ENCODE data around the gene SLC49A4. TPM values are rescaled to one million over a fixed set of nuclear protein-coding genes. Genes with fewer than 3 reads are reported as not detected.

SLC49A4 gene
- polyA plus RNA-seq, 1 of the 3 experiments (the other 2 are of a cell fraction), result 6.4 TPM

- CTCF ChIA-PET, result interaction anchor here (1.4 kb wide), 2 partner anchors 24 to 49 kb away, joined by 3 to 6 read pairs; no protein-coding TSS in a partner anchor
- TF ChIP-seq REST (IDR thresholded peaks at IDR 0.05; ENCODE audit: low read depth, low read length) (no peak), RXRA (IDR thresholded peaks at IDR 0.05; ENCODE audit: borderline replicate concordance, low read depth) (no peak), CHD2 (IDR thresholded peaks at IDR 0.05; ENCODE audit: low read length, partially characterized antibody) (no peak)
- Histone ChIP-seq H3K9ac (no peak overlapping the region), H3K27ac (ENCODE audit: low read depth in 2 of 2, low read length in 1 of 2) (no peak overlapping the region), H3K4me3 (ENCODE audit: low read depth in 2 of 2, low read length in 1 of 2) (no peak overlapping the region), H3K4me2 (no peak overlapping the region), H3F3A (replicated peaks; ENCODE audit: insufficient read depth) (no peaks in the 10 kb centered on the region), H2AFZ (ENCODE audit: low read depth) (no peak overlapping the region), H3K36me3 (replicated peaks in 1 of 2; ENCODE audit: control insufficient read depth in 1 of 2, insufficient read depth in 2 of 2, low read length in 1 of 2) (no peaks in the 10 kb centered on the region), H3K4me1 (ENCODE audit: control insufficient read depth in 1 of 2, insufficient read depth in 2 of 2, low read depth in 1 of 2, low read length in 1 of 2) (peaks cover 0 to 16% of the 10 kb centered on the region in 2 experiments; a peak in 1 of 4 replicates), H4K20me1 (ENCODE audit: insufficient read depth) (no peaks in the 10 kb centered on the region), H3K9me2 (no peaks in the 10 kb centered on the region), H3K9me3 (no peaks in the 10 kb centered on the region), H3K79me2 (ENCODE audit: insufficient read depth) (no peaks in the 10 kb centered on the region), H3K27me3 (ENCODE audit: insufficient read depth) (no peaks in the 10 kb centered on the region; the same call in 1 of the 2 replicates)
- 84% methylated on average over 8 of the region's 8 CpGs for WGBS (ENCODE audit: low lambda C conversion rate)
- POLR2A ChIA-PET, result no interaction called here
- DNase-seq, result no peak
These were observed 98.4 kb downstream of the SLC49A4 start for GRCh38 chr3:122893282-122893681.

GRCh38 chr3:122893754-122894668 is 99.1 kb downstream of the SLC49A4 start:
- no peaks in the 10 kb centered on the region for H3K36me3 ChIP-seq (replicated peaks in 1 of 2; ENCODE audit: control insufficient read depth in 1 of 2, insufficient read depth in 2 of 2, low read length in 1 of 2)
- no peak overlapping the region for H3K4me2 ChIP-seq
- H3K79me2 ChIP-seq (ENCODE audit: insufficient read depth), result no peaks in the 10 kb centered on the region
- H3K4me3 ChIP-seq (ENCODE audit: low read depth in 2 of 2, low read length in 1 of 2), result no peak overlapping the region
- 70% methylated on average over 16 of the region's 17 CpGs for WGBS (ENCODE audit: low lambda C conversion rate)
- no peaks in the 10 kb centered on the region; the same call in 1 of the 2 replicates for H3K27me3 ChIP-seq (ENCODE audit: insufficient read depth)
- H3K27ac ChIP-seq (ENCODE audit: low read depth in 2 of 2, low read length in 1 of 2), result no peak overlapping the region
- H3K4me1 ChIP-seq (ENCODE audit: control insufficient read depth in 1 of 2, insufficient read depth in 2 of 2, low read depth in 1 of 2, low read length in 1 of 2), result peaks cover 0 to 20% of the 10 kb centered on the region in 2 experiments; a peak in 1 of 4 replicates
- CTCF ChIA-PET, result interaction anchor here (0.7 to 1.4 kb wide), 3 partner anchors 25 to 229 kb away, joined by 3 to 6 read pairs (median 3); no protein-coding TSS in a partner anchor
- H3K9me2 ChIP-seq, result no peaks in the 10 kb centered on the region
- no peak overlapping the region for H3K9ac ChIP-seq
- no peak overlapping the region for H2AFZ ChIP-seq (ENCODE audit: low read depth)
- H3K9me3 ChIP-seq, result no peaks in the 10 kb centered on the region
- H4K20me1 ChIP-seq (ENCODE audit: insufficient read depth), result no peaks in the 10 kb centered on the region
- H3F3A ChIP-seq (replicated peaks; ENCODE audit: insufficient read depth), result no peaks in the 10 kb centered on the region
- POLR2A ChIA-PET, result no interaction called here
- peak; percentile 49 for DNase-seq
- no peak for TF ChIP-seq ELF1 (IDR thresholded peaks at IDR 0.05)
- TF ChIP-seq MXI1 (IDR thresholded peaks at IDR 0.05; ENCODE audit: low read depth, low read length), result peak; percentile 55; the same call in 1 of the 2 replicates
- 0 out of 2 replicates have a peak, but pooled peaks have one; percentile 10 for TF ChIP-seq RCOR1 (IDR thresholded peaks at IDR 0.05; ENCODE audit: low read length)

Data from SK-N-SH (cell line).